ENCODE results near the gene LIMCH1. TPM values are rescaled to one million over a fixed set of nuclear protein-coding genes. Genes with fewer than 3 reads are reported as not detected.

Gene LIMCH1
- total and polyA plus RNA-seq, 10 donors, result 14.4 to 434 (median 212) TPM

- TF ChIP-seq POLR2AphosphoS5 (IDR thresholded peaks at IDR 0.05) (no peak), POLR2A (IDR thresholded peaks at IDR 0.05) (no peak), CTCF (IDR thresholded peaks at IDR 0.05 in 8 of 11, conservative IDR thresholded peaks at IDR 0.05 in 3 of 11) (no peak)
- Histone ChIP-seq H3K36me3 (no peaks in the 10 kb centered on the region), H3K4me1 (peaks cover 0 to 3% (median 0%) of the 10 kb centered on the region in 6 donors), H3K27ac (no peak overlapping the region), H3K4me3 (no peak overlapping the region), H3K27me3 (replicated peaks in 1 of 7) (no peaks in the 10 kb centered on the region), H3K9me3 (no peaks in the 10 kb centered on the region)
- no peak for DNase-seq
- intact Hi-C loops (cut with DNase I; ENCODE audit: low total_unique reads), result no loop called here
- 52 to 71% (median 61%) methylated on average over 2 of the region's 2 CpGs for WGBS, 5 donors
These were observed 60.6 kb downstream of the LIMCH1 start for GRCh38 chr4:41598580-41598979.

- intact Hi-C loops (cut with DNase I; ENCODE audit: low total_unique reads), result no loop called here
- Histone ChIP-seq H3K4me3 (no peak overlapping the region), H3K36me3 (no peaks in the 10 kb centered on the region), H3K27me3 (replicated peaks in 1 of 7) (no peaks in the 10 kb centered on the region), H3K9me3 (no peaks in the 10 kb centered on the region), H3K4me1 (peaks cover 0 to 3% (median 0%) of the 10 kb centered on the region in 6 donors), H3K27ac (no peak overlapping the region)
- TF ChIP-seq POLR2A (IDR thresholded peaks at IDR 0.05) (no peak), CTCF (IDR thresholded peaks at IDR 0.05 in 8 of 11, conservative IDR thresholded peaks at IDR 0.05 in 3 of 11) (no peak)
- DNase-seq, result no peak
These were observed 61.3 kb downstream of the LIMCH1 start for GRCh38 chr4:41599192-41599786.

GRCh38 chr4:41600243-41600912, 62.4 kb downstream of the LIMCH1 start:
- H3K4me1 ChIP-seq, result peaks cover 0 to 3% (median 0%) of the 10 kb centered on the region in 6 donors
- no peak for TF ChIP-seq POLR2A (IDR thresholded peaks at IDR 0.05)
- no peak for TF ChIP-seq POLR2AphosphoS5 (IDR thresholded peaks at IDR 0.05)
- no peak for TF ChIP-seq CTCF (IDR thresholded peaks at IDR 0.05 in 8 of 11, conservative IDR thresholded peaks at IDR 0.05 in 3 of 11)
- intact Hi-C loops (cut with DNase I; ENCODE audit: low total_unique reads), result no loop called here
- H3K27ac ChIP-seq, result no peak overlapping the region
- no peak overlapping the region for H3K4me3 ChIP-seq
- DNase-seq, result no peak
- H3K27me3 ChIP-seq (replicated peaks in 1 of 7), result no peaks in the 10 kb centered on the region
- H3K9me3 ChIP-seq, result no peaks in the 10 kb centered on the region
- no peaks in the 10 kb centered on the region for H3K36me3 ChIP-seq
- WGBS, 5 donors, result 66 to 82% (median 77%) methylated on average over 6 of the region's 6 CpGs

- Histone ChIP-seq H3K4me3 (no peak overlapping the region), H3K4me1 (peaks cover 0 to 3% (median 0%) of the 10 kb centered on the region in 6 donors), H3K9me3 (no peaks in the 10 kb centered on the region), H3K27me3 (replicated peaks in 1 of 7) (no peaks in the 10 kb centered on the region), H3K36me3 (no peaks in the 10 kb centered on the region), H3K27ac (no peak overlapping the region)
- intact Hi-C loops (cut with DNase I; ENCODE audit: low total_unique reads), result no loop called here
- no peak for TF ChIP-seq POLR2AphosphoS5 (IDR thresholded peaks at IDR 0.05)
- TF ChIP-seq CTCF (IDR thresholded peaks at IDR 0.05 in 8 of 11, conservative IDR thresholded peaks at IDR 0.05 in 3 of 11), result no peak
- TF ChIP-seq POLR2A (IDR thresholded peaks at IDR 0.05), result no peak
- no peak for DNase-seq
- WGBS, 5 donors, result 4 to 21% (median 18%) methylated on average over 1 of the region's 1 CpG
These were observed 63.1 kb downstream of the LIMCH1 start for GRCh38 chr4:41601025-41601424.
